Neuronal stem cell (in vitro differentiated cells): Measurements from ENCODE around the gene RNASE13.

Experiments used
- DNase-seq: peaks from one replicate; pipeline ENCODE4 v3.0.0-alpha.2; 2013; ENCODE audit warnings: low spot score
- H2AFZ ChIP-seq: one replicate; pipeline ENCODE4 v1.6.1; 2013; ENCODE audit warnings: mild to moderate bottlenecking, low read length, inconsistent platforms
- H2AK5ac ChIP-seq: 2 replicates; pipeline ENCODE4 v1.6.1; 2013; ENCODE audit warnings: low read depth, mild to moderate bottlenecking, inconsistent platforms, low read length, moderate library complexity, mixed read lengths
- H2BK120ac ChIP-seq: 2 replicates; pipeline ENCODE4 v1.6.1; 2013; ENCODE audit warnings: low read depth, mild to moderate bottlenecking, inconsistent platforms, low read length, moderate library complexity, mixed read lengths
- H2BK12ac ChIP-seq: one replicate; pipeline ENCODE4 v1.6.1; 2013; ENCODE audit warnings: low read length, inconsistent platforms
- H2BK15ac ChIP-seq: 2 replicates; pipeline ENCODE4 v1.6.1; 2013; ENCODE audit warnings: mild to moderate bottlenecking, low read length, inconsistent platforms, mixed read lengths
- H2BK5ac ChIP-seq: one replicate; pipeline ENCODE4 v1.6.1; 2013; ENCODE audit warnings: inconsistent platforms, mild to moderate bottlenecking, low read length, moderate library complexity
- H3K14ac ChIP-seq: one replicate; pipeline ENCODE4 v1.6.1; 2013; ENCODE audit warnings: low read length, inconsistent platforms
- H3K18ac ChIP-seq: 2 replicates; pipeline ENCODE4 v1.6.1; 2013; ENCODE audit warnings: low read length, inconsistent platforms
- H3K23ac ChIP-seq: 2 replicates; pipeline ENCODE4 v1.6.1; 2013; ENCODE audit warnings: low read depth, mild to moderate bottlenecking, mixed read lengths, low read length, inconsistent platforms; ENCODE audit not compliant: poor library complexity
- H3K27ac ChIP-seq: replicated peaks from 3 replicates; pipeline ENCODE4 v1.5.1; 2013; ENCODE audit warnings: low read length, inconsistent platforms
- H3K27me3 ChIP-seq, 3 experiments: 2 replicates each; pipeline ENCODE4 v1.6.1; 2013; ENCODE audit warnings: low read length in 3 of 3, mild to moderate bottlenecking in 2 of 3, inconsistent platforms in 1 of 3, low read depth in 1 of 3, mixed read lengths in 1 of 3, moderate library complexity in 1 of 3; ENCODE audit not compliant: control insufficient read depth in 3 of 3, insufficient read depth in 3 of 3
- H3K36me3 ChIP-seq, 2 donors: replicated peaks in 1 of 2; 2 replicates each; pipeline ENCODE4 v1.6.1; 2013; ENCODE audit warnings: low read length in 2 of 2; ENCODE audit not compliant: control insufficient read depth in 2 of 2, insufficient read depth in 2 of 2
- H3K4ac ChIP-seq: 2 replicates; pipeline ENCODE4 v1.6.1; 2013; ENCODE audit warnings: inconsistent platforms, mild to moderate bottlenecking, low read length, moderate library complexity
- H3K4me1 ChIP-seq, 2 donors: 1 replicate in 1 of 2; 2 replicates in 1 of 2; pipeline ENCODE4 v1.6.1; 2013; ENCODE audit warnings: low read length in 2 of 2, low read depth in 1 of 2; ENCODE audit not compliant: control insufficient read depth in 2 of 2, insufficient read depth in 1 of 2
- H3K4me2 ChIP-seq: one replicate; pipeline ENCODE4 v1.6.1; 2013; ENCODE audit warnings: mild to moderate bottlenecking, low read length, inconsistent platforms; ENCODE audit not compliant: insufficient read depth, poor library complexity, severe bottlenecking
- H3K4me3 ChIP-seq, 2 donors: 2 replicates each; pipeline ENCODE4 v1.5.1; 2013; ENCODE audit warnings: low read length in 2 of 2, mild to moderate bottlenecking in 2 of 2, inconsistent platforms in 1 of 2, moderate library complexity in 1 of 2
- H3K79me1 ChIP-seq: one replicate; pipeline ENCODE4 v1.6.1; 2013; ENCODE audit warnings: low read depth, mild to moderate bottlenecking, inconsistent platforms, low read length, moderate library complexity
- H3K9ac ChIP-seq: one replicate; pipeline ENCODE4 v1.6.1; 2013; ENCODE audit warnings: mild to moderate bottlenecking, low read depth, low read length, inconsistent platforms; ENCODE audit not compliant: poor library complexity
- H3K9me3 ChIP-seq, 2 donors: replicated peaks in 1 of 2; 2 replicates each; pipeline versions ENCODE3 to v1.6.1; 2013; ENCODE audit warnings: low read length in 2 of 2, mild to moderate bottlenecking in 2 of 2, inconsistent platforms in 1 of 2, low read depth in 1 of 2, mixed read lengths in 1 of 2, moderate library complexity in 1 of 2; ENCODE audit not compliant: control insufficient read depth in 2 of 2, insufficient read depth in 1 of 2
- H4K8ac ChIP-seq: one replicate; pipeline ENCODE4 v1.6.1; 2013; ENCODE audit warnings: low read depth, mild to moderate bottlenecking, inconsistent platforms, low read length, moderate library complexity
- H4K91ac ChIP-seq: one replicate; pipeline ENCODE4 v1.6.1; 2013; ENCODE audit warnings: low read length, low read depth, mild to moderate bottlenecking, inconsistent platforms; ENCODE audit not compliant: poor library complexity
- WGBS, 2 donors: extraction: QIAGEN DNeasy Blood & Tissue Kit; methylation state at CpG; one replicate each; pipeline ENCODE4 v1.1.7; 2013; ENCODE audit warnings: missing lambda C conversion rate in 2 of 2, mixed read lengths in 1 of 2; ENCODE audit not compliant: insufficient read length in 2 of 2, insufficient replicate concordance in 1 of 2; ENCODE audit errors: extremely low coverage in 2 of 2; 5-methylcytosine and 5-hydroxymethylcytosine counted together

RNASE13 gene

DNA sequence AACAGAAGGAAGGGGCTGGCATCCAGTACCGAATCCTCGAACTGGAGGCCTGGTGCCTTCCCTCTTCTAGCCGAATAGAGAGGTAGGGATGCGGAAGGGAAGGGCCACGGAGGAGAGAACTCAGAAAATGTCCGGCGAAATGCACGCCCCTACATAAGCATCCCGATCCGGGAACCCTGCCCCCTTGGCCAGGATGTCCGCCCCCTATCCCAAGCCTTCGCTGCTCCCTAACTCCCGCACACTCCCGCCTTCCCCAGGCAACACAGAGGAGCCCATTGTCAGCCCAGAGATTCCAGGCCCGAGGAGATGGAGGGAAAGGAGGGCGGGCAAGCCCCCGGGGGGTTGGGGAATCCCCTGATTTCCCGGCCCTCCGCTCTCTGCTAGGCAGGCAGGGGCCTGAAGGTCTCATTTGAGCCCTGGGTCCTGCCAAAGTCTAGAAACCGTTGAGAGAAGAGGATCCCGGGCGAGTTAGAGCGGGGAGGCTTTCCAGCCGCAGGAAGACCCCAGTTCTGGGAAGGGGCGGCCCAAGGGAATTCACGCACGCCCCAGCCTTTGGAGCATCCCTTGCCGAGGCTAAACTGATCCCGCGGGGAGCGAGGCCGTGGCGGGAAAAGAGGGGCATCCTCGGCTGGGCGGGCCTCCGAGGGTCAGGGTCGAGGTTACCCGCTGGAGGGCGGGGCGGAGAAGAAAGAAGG lies 34.9 kb upstream of the RNASE13 start:
- Histone ChIP-seq H3K27me3 (no peaks in the 10 kb centered on the region), H3K14ac (no peak overlapping the region), H3K4me2 (peak overlapping the region; percentile 84), H3K79me1 (peaks cover 7% of the 10 kb centered on the region), H2BK15ac (peak overlapping the region; percentile 96), H4K91ac (no peak overlapping the region), H2BK12ac (peak overlapping the region; percentile 67), H3K18ac (peak overlapping the region; percentile 99), H3K27ac (peak overlapping the region; percentile 94), H3K23ac (peak overlapping the region; percentile 15), H2AK5ac (peak overlapping the region; percentile 87), H4K8ac (no peak overlapping the region), H2AFZ (peak overlapping the region; percentile 81), H3K4me3 (peak overlapping the region; percentile 59 to 90), H3K4me1 (peaks cover 9 to 14% of the 10 kb centered on the region in 2 donors), H3K9me3 (no peaks in the 10 kb centered on the region), H3K4ac (peak overlapping the region; percentile 96), H3K36me3 (peaks cover 12 to 24% of the 10 kb centered on the region in 2 donors), H2BK5ac (peak overlapping the region; percentile 99), H2BK120ac (peak overlapping the region; percentile 90), H3K9ac (peak overlapping the region; percentile 96)
- WGBS, 2 donors, result no CpG with 5 or more reads among the region's 40 CpGs
- DNase-seq, result peak; percentile 69

- WGBS, 2 donors, result no CpG with 5 or more reads among the region's 45 CpGs
- peak; percentile 61 for DNase-seq
These were observed 34.1 kb upstream of the RNASE13 start for GRCh38 chr14:21068521-21069387.

DNA sequence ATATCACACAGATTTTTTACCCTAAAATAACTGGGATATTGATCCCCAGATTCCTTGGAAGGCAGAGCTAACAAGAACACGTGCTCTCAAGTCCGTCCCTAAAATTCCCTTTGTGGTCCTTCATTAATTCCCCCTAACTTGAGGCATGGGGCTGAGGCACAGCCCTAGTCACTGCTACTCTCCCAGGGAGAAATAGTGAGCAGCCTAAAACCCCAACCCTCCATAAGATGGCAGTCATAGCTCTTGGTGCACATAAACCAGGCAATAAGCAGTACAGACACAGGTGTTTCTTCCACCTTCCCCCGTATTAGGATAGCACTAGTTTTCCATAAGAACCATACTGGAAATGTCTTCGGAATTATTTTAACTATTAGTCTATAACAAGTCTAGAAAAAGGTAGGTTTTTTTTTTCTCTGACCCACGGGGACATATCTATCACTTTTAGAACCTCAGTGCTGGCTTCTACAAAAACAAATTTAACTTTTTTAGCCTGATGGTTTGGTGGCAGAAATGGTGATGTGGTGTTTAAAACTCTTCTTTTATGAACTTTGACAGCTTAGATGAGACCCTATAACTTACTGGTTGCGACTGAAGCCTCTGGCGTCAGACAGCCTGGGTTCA lies 32.4 kb upstream of the RNASE13 start:
- Histone ChIP-seq H2AK5ac (no peak overlapping the region), H3K4me2 (no peak overlapping the region), H3K4me1 (peaks cover 4 to 19% of the 10 kb centered on the region in 2 donors), H3K4me3 (no peak overlapping the region), H3K18ac (no peak overlapping the region), H4K8ac (no peak overlapping the region), H2BK120ac (no peak overlapping the region), H3K14ac (no peak overlapping the region), H4K91ac (no peak overlapping the region), H3K9ac (no peak overlapping the region), H3K27me3 (no peaks in the 10 kb centered on the region), H3K23ac (no peak overlapping the region), H2BK15ac (no peak overlapping the region), H3K36me3 (no peaks in the 10 kb centered on the region), H3K79me1 (peaks cover 1% of the 10 kb centered on the region), H2AFZ (no peak overlapping the region), H2BK5ac (no peak overlapping the region), H3K27ac (no peak overlapping the region), H3K4ac (no peak overlapping the region), H3K9me3 (no peaks in the 10 kb centered on the region), H2BK12ac (no peak overlapping the region)
- DNase-seq, result no peak
- WGBS, 2 donors, result no CpG with 5 or more reads among the region's 7 CpGs

More at GRCh38 chr14:21068521-21069387, 34.1 kb upstream of the RNASE13 start:
- Histone ChIP-seq H3K79me1 (peaks cover 4% of the 10 kb centered on the region), H2BK5ac (peak overlapping the region; percentile 99), H3K23ac (peak overlapping the region; percentile 15), H3K27ac (peak overlapping the region; percentile 94), H2BK120ac (peak overlapping the region; percentile 48), H3K9ac (peak overlapping the region; percentile 96), H4K91ac (peak overlapping the region; percentile 76), H4K8ac (no peak overlapping the region), H2BK15ac (peak overlapping the region; percentile 96), H3K4me1 (peaks cover 9 to 15% of the 10 kb centered on the region in 2 donors), H2AK5ac (peak overlapping the region; percentile 87), H2BK12ac (peak overlapping the region; percentile 67), H3K36me3 (peaks cover 6 to 16% of the 10 kb centered on the region in 2 donors), H3K18ac (peak overlapping the region; percentile 99), H3K9me3 (no peaks in the 10 kb centered on the region), H3K4me2 (peak overlapping the region; percentile 84), H3K14ac (peak overlapping the region; percentile 5), H3K4me3 (peak overlapping the region; percentile 59 to 90), H3K4ac (peak overlapping the region; percentile 96), H2AFZ (peak overlapping the region; percentile 81), H3K27me3 (no peaks in the 10 kb centered on the region)
